Measurements from ENCODE around the gene C19orf12. TPM values are rescaled to one million over a fixed set of nuclear protein-coding genes. Genes with fewer than 3 reads are reported as not detected.

C19orf12 gene
- total RNA-seq, 1 experiment from 2014 or later, result 10.0 TPM

- ATAC-seq (no peak), DNase-seq (ENCODE audit: low read depth, low spot score) (no peak)
- H3K9ac ChIP-seq (ENCODE audit: low read length), result no peak overlapping the region
- TF ChIP-seq MAX (IDR thresholded peaks at IDR 0.05) (no peak), CTCF (IDR thresholded peaks at IDR 0.05 in 2 of 3, conservative IDR thresholded peaks at IDR 0.05 in 1 of 3; ENCODE audit: borderline replicate concordance in 1 of 3, insufficient read depth in 1 of 3, low read depth in 2 of 3, low read length in 2 of 3) (no peak), RAD21 (IDR thresholded peaks at IDR 0.05; ENCODE audit: low read depth) (no peak), REST (IDR thresholded peaks at IDR 0.05; ENCODE audit: low read depth) (no peak), EZH2 (IDR thresholded peaks at IDR 0.05) (no peak), TCF7L2 (IDR thresholded peaks at IDR 0.05; ENCODE audit: borderline replicate concordance, extremely low read depth, insufficient read depth, insufficient read length) (no peak), CBX3 (IDR thresholded peaks at IDR 0.05; ENCODE audit: low read depth) (no peak), SIN3A (IDR thresholded peaks at IDR 0.05; ENCODE audit: low read depth) (no peak), CEBPB (IDR thresholded peaks at IDR 0.05; ENCODE audit: low read depth) (no peak), SRF (IDR thresholded peaks at IDR 0.05; ENCODE audit: low read depth) (no peak), EGR1 (IDR thresholded peaks at IDR 0.05; ENCODE audit: low read depth) (no peak), YY1 (IDR thresholded peaks at IDR 0.05; ENCODE audit: extremely low read depth, insufficient replicate concordance, low read depth, low read length) (no peak), ZFX (IDR thresholded peaks at IDR 0.05) (no peak)
- no peaks in the 10 kb centered on the region for H3K9me2 ChIP-seq (ENCODE audit: insufficient read depth)
- BruUV-seq (replicated peaks), result no TSS peak
- ChIA-PET CTCF (no interaction called here), POLR2A (no interaction called here), RAD21 (ENCODE audit: low non-redundant PET in 1 of 2, low total read pairs in 2 of 2, uncharacterized antibody in 2 of 2, unreplicated experiment in 2 of 2) (no interaction called here)
- H3K79me2 ChIP-seq (ENCODE audit: insufficient read depth, low read length), result no peaks in the 10 kb centered on the region
- intact Hi-C loops (cut with micrococcal nuclease), result loop anchor here (5.0 kb wide), 1 partner anchor 109 kb away; no protein-coding TSS in a partner anchor
- no peaks in the 10 kb centered on the region for H3K27me3 ChIP-seq (ENCODE audit: insufficient read depth, low read length)
- peaks cover 0 to 10% of the 10 kb centered on the region in 2 experiments; a peak in 2 of 4 replicates for H3K4me1 ChIP-seq (ENCODE audit: control insufficient read depth in 1 of 2, insufficient read depth in 2 of 2, low read length in 2 of 2)
- H3K4me2 ChIP-seq (ENCODE audit: low read length), result no peak overlapping the region
- no peaks in the 10 kb centered on the region for H4K20me1 ChIP-seq (ENCODE audit: insufficient read depth)
- H3K4me3 ChIP-seq (replicated peaks in 1 of 2; ENCODE audit: low read depth in 1 of 2, low read length in 2 of 2), result no peak overlapping the region
- H3K9me3 ChIP-seq (ENCODE audit: control insufficient read depth in 1 of 2, insufficient read depth in 1 of 2, low read depth in 1 of 2, low read length in 2 of 2), result no peaks in the 10 kb centered on the region
- no peak overlapping the region for H2AFZ ChIP-seq (ENCODE audit: low read depth, low read length, poor library complexity, severe bottlenecking)
- no peak overlapping the region for H3K27ac ChIP-seq (ENCODE audit: low read depth, low read length)
- H3K36me3 ChIP-seq (ENCODE audit: control insufficient read depth in 1 of 2, insufficient read depth in 2 of 2, low read length in 2 of 2), result no peaks in the 10 kb centered on the region
Measured at GRCh38 chr19:29763196-29763595, 48.1 kb upstream of the C19orf12 start.

All from HCT116 (cell line).